Thoracic aorta (tissue), 2 donors: ENCODE data around the gene CDKN2AIPNL. TPM values are rescaled to one million over a fixed set of nuclear protein-coding genes. Genes with fewer than 3 reads are reported as not detected.
A peak's percentile ranks its signal among the peaks of the same experiment; 100 is the strongest.

Experiments
- ATAC-seq: fragments of 150-250 bp; one replicate; pipeline ENCODE4 v1.8.0; 2017; ENCODE audit warnings: low read depth; ENCODE audit not compliant: insufficient number of reproducible peaks, low FRiP score
- DNase-seq: peaks from one replicate; pipeline ENCODE4 v3.0.0-alpha.2; 2020; ENCODE audit warnings: low spot score
- H3K27ac ChIP-seq, 2 donors: fragments of 200-600 bp; sonication (generic); 1 replicate in 1 of 2; 2 replicates in 1 of 2; pipeline ENCODE4 v1.5.1; 2016; ENCODE audit warnings: mild to moderate bottlenecking in 2 of 2, moderate library complexity in 2 of 2
- H3K27me3 ChIP-seq: fragments of 200-600 bp; sonication (generic); replicated peaks from 2 replicates; pipeline ENCODE4 v1.6.0; 2016; ENCODE audit warnings: mild to moderate bottlenecking; ENCODE audit not compliant: insufficient read depth
- H3K36me3 ChIP-seq: fragments of 200-600 bp; sonication (generic); one replicate; pipeline ENCODE4 v1.5.1; 2016
- H3K4me1 ChIP-seq, 2 donors: fragments of 200-600 bp; sonication (generic); 1 replicate in 1 of 2; 2 replicates in 1 of 2; pipeline versions ENCODE4 v1.5.1 to v1.6.0; 2016; ENCODE audit warnings: low read depth in 2 of 2, mild to moderate bottlenecking in 1 of 2; ENCODE audit not compliant: control insufficient read depth in 1 of 2
- H3K4me3 ChIP-seq: fragments of 200-600 bp; sonication (generic); 2 replicates; pipeline ENCODE4 v1.5.1; 2016; ENCODE audit warnings: mild to moderate bottlenecking
- H3K9me3 ChIP-seq: fragments of 200-600 bp; sonication (generic); 2 replicates; pipeline ENCODE4 v1.5.1; 2016
- CTCF ChIP-seq: fragments of 200-600 bp; sonication (generic); IDR thresholded peaks from one replicate; pipeline ENCODE4 v1.5.1; 2019; ENCODE audit warnings: antibody characterized with exemption
- total RNA-seq, 2 donors: library from RNA; depleted of rRNA; stranded (reverse); fragments of >200 nt; gene quantifications; one replicate each; pipeline versions ENCODE4 v1.1.0 to v1.2.3, GENCODE V29; 2016

CDKN2AIPNL gene
- total RNA-seq, 2 donors from 2014 or later, result 5.1 to 15.8 TPM

- Histone ChIP-seq H3K27me3 (no peaks in the 10 kb centered on the region), H3K9me3 (no peaks in the 10 kb centered on the region), H3K4me3 (no peak overlapping the region), H3K36me3 (no peaks in the 10 kb centered on the region), H3K4me1 (peaks cover 6 to 29% of the 10 kb centered on the region in 2 donors), H3K27ac (peak overlapping the region; percentile 10 to 67)
- TF ChIP-seq CTCF, result no peak
- DNase-seq (no peak), ATAC-seq (no peak)
Measured at GRCh38 chr5:134445856-134446818, 34.5 kb upstream of the CDKN2AIPNL start.

- DNase-seq (no peak), ATAC-seq (no peak)
- H3K36me3 ChIP-seq, result no peaks in the 10 kb centered on the region
- H3K9me3 ChIP-seq, result no peaks in the 10 kb centered on the region
- H3K27me3 ChIP-seq, result no peaks in the 10 kb centered on the region
- H3K27ac ChIP-seq, result no peak overlapping the region
- H3K4me3 ChIP-seq, result no peak overlapping the region
- H3K4me1 ChIP-seq, result peaks cover 6 to 29% of the 10 kb centered on the region in 2 donors
- TF ChIP-seq CTCF, result no peak
Measured at GRCh38 chr5:134444941-134445471, 33.3 kb upstream of the CDKN2AIPNL start.

GRCh38 chr5:134440201-134440755 lies 28.6 kb upstream of the CDKN2AIPNL start:
- Histone ChIP-seq H3K9me3 (no peaks in the 10 kb centered on the region), H3K36me3 (no peaks in the 10 kb centered on the region), H3K27ac (no peak overlapping the region), H3K4me1 (peaks cover 5 to 40% of the 10 kb centered on the region in 2 donors), H3K27me3 (no peaks in the 10 kb centered on the region), H3K4me3 (no peak overlapping the region)
- no peak for ATAC-seq
- TF ChIP-seq CTCF, result no peak
- DNase-seq, result no peak

- no peak overlapping the region for H3K4me3 ChIP-seq
- no peaks in the 10 kb centered on the region for H3K9me3 ChIP-seq
- H3K36me3 ChIP-seq, result no peaks in the 10 kb centered on the region
- no peak for DNase-seq
- ATAC-seq, result no peak
- no peak for TF ChIP-seq CTCF
- no peak overlapping the region for H3K27ac ChIP-seq
- no peaks in the 10 kb centered on the region for H3K27me3 ChIP-seq
- peaks cover 5 to 31% of the 10 kb centered on the region in 2 donors for H3K4me1 ChIP-seq
Measured at GRCh38 chr5:134439210-134439654, 27.6 kb upstream of the CDKN2AIPNL start.

- no peak for DNase-seq
- H3K9me3 ChIP-seq, result no peaks in the 10 kb centered on the region
- no peak overlapping the region for H3K4me3 ChIP-seq
- no peak for ATAC-seq
- H3K27me3 ChIP-seq, result no peaks in the 10 kb centered on the region
- no peak for TF ChIP-seq CTCF
- H3K4me1 ChIP-seq, result peaks cover 5 to 27% of the 10 kb centered on the region in 2 donors
- H3K36me3 ChIP-seq, result no peaks in the 10 kb centered on the region
- H3K27ac ChIP-seq, result no peak overlapping the region
Measured at GRCh38 chr5:134438721-134439123, 27.0 kb upstream of the CDKN2AIPNL start.
